Measurements from ENCODE around the gene KCNJ12.
"Not testable (repeated sequence)": the region's sequence is repeated elsewhere in the genome, so short reads cannot be mapped to it uniquely, and the experiment has no call there.

KCNJ12 gene

GRCh38 chr17:21422311-21423189 is 46.4 kb downstream of the KCNJ12 start:
- not testable (repeated sequence) for DNase-seq (ENCODE audit: low spot score)

- DNase-seq (ENCODE audit: low spot score), result not testable (repeated sequence)
Observed at GRCh38 chr17:21423190-21423493, 47.0 kb downstream of the KCNJ12 start.

GRCh38 chr17:21424697-21425096 is 48.5 kb downstream of the KCNJ12 start:
- not testable (repeated sequence) for DNase-seq (ENCODE audit: low spot score)

GRCh38 chr17:21425321-21425720 is 49.2 kb downstream of the KCNJ12 start:
- DNase-seq (ENCODE audit: low spot score), result no peak

GRCh38 chr17:21425736-21426135 is 49.6 kb downstream of the KCNJ12 start:
- DNase-seq (ENCODE audit: low spot score), result no peak

GRCh38 chr17:21426246-21426645 is 50.1 kb downstream of the KCNJ12 start:
- DNase-seq (ENCODE audit: low spot score), result not testable (repeated sequence)

GRCh38 chr17:21426876-21427275 is 50.7 kb downstream of the KCNJ12 start:
- not testable (repeated sequence) for DNase-seq (ENCODE audit: low spot score)

GRCh38 chr17:21427727-21428126 is 51.6 kb downstream of the KCNJ12 start:
- DNase-seq (ENCODE audit: low spot score), result not testable (repeated sequence)

- DNase-seq (ENCODE audit: low spot score), result not testable (repeated sequence)
Observed at GRCh38 chr17:21428752-21429424, 52.7 kb downstream of the KCNJ12 start.

- DNase-seq (ENCODE audit: low spot score), result not testable (repeated sequence)
Observed at GRCh38 chr17:21429921-21430628, 53.9 kb downstream of the KCNJ12 start.

GRCh38 chr17:21433971-21434370 is 57.8 kb downstream of the KCNJ12 start:
- not testable (repeated sequence) for DNase-seq (ENCODE audit: low spot score)

- DNase-seq (ENCODE audit: low spot score), result not testable (repeated sequence)
Observed at GRCh38 chr17:21434976-21435375, 58.8 kb downstream of the KCNJ12 start.

GRCh38 chr17:21436481-21436880 is 60.3 kb downstream of the KCNJ12 start:
- not testable (repeated sequence) for DNase-seq (ENCODE audit: low spot score)

GRCh38 chr17:21436883-21437836 is 61.0 kb downstream of the KCNJ12 start:
- DNase-seq (ENCODE audit: low spot score), result not testable (repeated sequence)

GRCh38 chr17:21438316-21439014 is 62.3 kb downstream of the KCNJ12 start:
- DNase-seq (ENCODE audit: low spot score), result not testable (repeated sequence)

- not testable (repeated sequence) for DNase-seq (ENCODE audit: low spot score)
Observed at GRCh38 chr17:21439015-21439336, 62.8 kb downstream of the KCNJ12 start.

GRCh38 chr17:21445091-21445650 is 69.0 kb downstream of the KCNJ12 start:
- DNase-seq (ENCODE audit: low spot score), result no peak

GRCh38 chr17:21447552-21447951 is 71.4 kb downstream of the KCNJ12 start:
- DNase-seq (ENCODE audit: low spot score), result not testable (repeated sequence)

GRCh38 chr17:21449891-21450290 is 73.7 kb downstream of the KCNJ12 start:
- not testable (repeated sequence) for DNase-seq (ENCODE audit: low spot score)

- DNase-seq (ENCODE audit: low spot score), result no peak
Observed at GRCh38 chr17:21451975-21452374, 75.8 kb downstream of the KCNJ12 start.

All from GM03348 (cell line).